Mesendoderm (in vitro differentiated cells): Measurements from ENCODE around the gene ECHDC1.

ENCODE experiments used
- DNase-seq: peaks from one replicate; pipeline ENCODE4 v3.0.0; 2013
- H2AK5ac ChIP-seq: 2 replicates; pipeline ENCODE4 v1.6.1; 2013; ENCODE audit warnings: low read length, inconsistent platforms
- H2BK120ac ChIP-seq: 2 replicates; pipeline ENCODE4 v1.6.1; 2013; ENCODE audit warnings: low read depth, mild to moderate bottlenecking, low read length, moderate library complexity, mixed read lengths
- H2BK15ac ChIP-seq: replicated peaks from 2 replicates; pipeline ENCODE4 v1.6.1; 2013; ENCODE audit warnings: low read depth, mild to moderate bottlenecking, moderate library complexity
- H2BK5ac ChIP-seq: 2 replicates; pipeline ENCODE4 v1.6.1; 2013; ENCODE audit warnings: low read length, inconsistent platforms
- H3K18ac ChIP-seq: 2 replicates; pipeline ENCODE4 v1.6.1; 2013; ENCODE audit warnings: mild to moderate bottlenecking, low read length, mixed read lengths
- H3K23ac ChIP-seq: one replicate; pipeline ENCODE4 v1.6.1; 2013; ENCODE audit warnings: low read length
- H3K27ac ChIP-seq: 2 replicates; pipeline ENCODE4 v1.5.1; 2013; ENCODE audit warnings: low read depth, mild to moderate bottlenecking, inconsistent platforms, low read length, moderate library complexity
- H3K27me3 ChIP-seq: 2 replicates; pipeline ENCODE4 v1.6.1; 2013; ENCODE audit warnings: low read length, control low read depth, mild to moderate bottlenecking, inconsistent platforms; ENCODE audit not compliant: insufficient read depth, poor library complexity
- H3K36me3 ChIP-seq: 2 replicates; pipeline ENCODE4 v1.6.1; 2013; ENCODE audit warnings: low read length, inconsistent platforms; ENCODE audit not compliant: control insufficient read depth, insufficient read depth
- H3K4ac ChIP-seq: one replicate; pipeline ENCODE4 v1.6.1; 2013; ENCODE audit warnings: low read depth, mild to moderate bottlenecking, low read length, moderate library complexity
- H3K4me1 ChIP-seq: 2 replicates; pipeline ENCODE4 v1.6.1; 2013; ENCODE audit warnings: low read depth, low read length, inconsistent platforms; ENCODE audit not compliant: control insufficient read depth
- H3K4me2 ChIP-seq: 2 replicates; pipeline ENCODE4 v1.6.1; 2013; ENCODE audit warnings: low read length
- H3K4me3 ChIP-seq: 2 replicates; pipeline ENCODE4 v1.5.1; 2013; ENCODE audit warnings: mild to moderate bottlenecking, low read length
- H3K56ac ChIP-seq: one replicate; pipeline ENCODE4 v1.6.1; 2013; ENCODE audit warnings: low read length
- H3K79me1 ChIP-seq: 2 replicates; pipeline ENCODE4 v1.6.1; 2013; ENCODE audit warnings: low read length, inconsistent platforms
- H3K79me2 ChIP-seq: 2 replicates; pipeline ENCODE4 v1.6.1; 2013; ENCODE audit warnings: mild to moderate bottlenecking, low read length; ENCODE audit not compliant: control insufficient read depth, insufficient read depth
- H3K9ac ChIP-seq: 2 replicates; pipeline ENCODE4 v1.6.1; 2013; ENCODE audit warnings: low read length, inconsistent platforms
- H4K5ac ChIP-seq: one replicate; pipeline ENCODE4 v1.6.1; 2013; ENCODE audit warnings: low read length
- H4K8ac ChIP-seq: one replicate; pipeline ENCODE4 v1.6.1; 2013; ENCODE audit warnings: low read depth, mild to moderate bottlenecking, control low read depth, low read length, moderate library complexity
- WGBS: extraction: QIAGEN DNeasy Blood & Tissue Kit; methylation state at CpG from one replicate; pipeline ENCODE4 v1.1.7; 2013; ENCODE audit warnings: low lambda C conversion rate, missing lambda C conversion rate; ENCODE audit not compliant: insufficient coverage; ENCODE audit errors: extremely low coverage; 5-methylcytosine and 5-hydroxymethylcytosine counted together

Gene ECHDC1

DNA sequence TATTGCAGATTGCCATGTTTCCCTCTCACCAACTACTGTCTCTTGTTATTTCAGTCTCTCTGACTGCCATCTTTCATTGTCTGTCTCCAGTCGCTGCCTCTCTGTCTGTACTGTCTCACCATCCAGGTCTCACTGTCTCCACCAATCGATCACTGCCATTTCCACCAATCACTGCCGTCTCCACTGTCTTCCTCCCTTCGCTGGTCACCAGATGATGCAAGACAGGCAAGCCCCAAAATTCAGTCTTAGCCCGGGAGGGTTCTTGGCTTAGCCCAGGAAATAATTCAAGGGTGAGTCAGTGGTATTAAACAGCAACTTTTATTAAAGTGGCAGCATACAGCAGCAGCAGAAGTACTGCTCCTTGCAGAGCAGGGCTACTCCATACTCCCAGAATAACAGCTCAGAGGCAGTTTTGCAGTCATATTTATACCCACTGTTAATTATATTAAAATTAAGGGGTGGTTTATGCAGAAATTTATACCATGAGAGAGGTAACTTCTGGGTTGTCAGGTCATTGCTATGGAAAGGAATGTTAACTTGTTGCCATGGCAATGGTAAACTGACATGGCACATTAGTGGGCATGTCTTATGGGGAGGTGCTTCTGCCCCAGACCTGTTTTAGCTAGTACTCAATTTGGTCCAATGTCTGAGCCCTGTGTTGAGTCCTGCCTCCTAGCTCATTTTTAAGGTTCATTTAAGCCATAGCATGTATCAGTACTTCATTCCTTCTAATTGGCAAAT, 23.0 kb upstream of the ECHDC1 start:
- Histone ChIP-seq H2BK120ac (no peak overlapping the region), H3K56ac (no peak overlapping the region), H3K4me3 (no peak overlapping the region), H3K23ac (no peak overlapping the region), H3K4ac (no peak overlapping the region), H2AK5ac (no peak overlapping the region), H2BK5ac (no peak overlapping the region), H2BK15ac (no peak overlapping the region), H3K79me2 (no peaks in the 10 kb centered on the region), H3K79me1 (no peaks in the 10 kb centered on the region), H3K9ac (no peak overlapping the region), H3K4me1 (no peaks in the 10 kb centered on the region), H3K36me3 (no peaks in the 10 kb centered on the region), H3K18ac (no peak overlapping the region), H3K27me3 (no peaks in the 10 kb centered on the region), H4K5ac (no peak overlapping the region), H4K8ac (no peak overlapping the region), H3K4me2 (no peak overlapping the region), H3K27ac (no peak overlapping the region)
- peak; percentile 87 for DNase-seq
- WGBS: no CpG with 5 or more reads among the region's 5 CpGs

GRCh38 chr6:127365874-127366273, 22.5 kb upstream of the ECHDC1 start:
- Histone ChIP-seq H3K36me3 (no peaks in the 10 kb centered on the region), H3K9ac (no peak overlapping the region), H2AK5ac (no peak overlapping the region), H3K56ac (no peak overlapping the region), H4K5ac (no peak overlapping the region), H2BK5ac (no peak overlapping the region), H3K27ac (no peak overlapping the region), H2BK120ac (no peak overlapping the region), H3K4me1 (no peaks in the 10 kb centered on the region), H4K8ac (no peak overlapping the region), H3K18ac (no peak overlapping the region), H3K27me3 (no peaks in the 10 kb centered on the region), H3K4me2 (no peak overlapping the region), H3K79me1 (no peaks in the 10 kb centered on the region), H3K79me2 (no peaks in the 10 kb centered on the region), H3K4me3 (no peak overlapping the region), H3K23ac (no peak overlapping the region), H3K4ac (no peak overlapping the region), H2BK15ac (no peak overlapping the region)
- WGBS: no CpG with 5 or more reads among the region's 5 CpGs
- no peak for DNase-seq

GRCh38 chr6:127352524-127352923, 9.1 kb upstream of the ECHDC1 start:
- no peak overlapping the region for H4K5ac ChIP-seq
- no CpG with 5 or more reads among the region's 2 CpGs for WGBS
- DNase-seq: no peak
- H3K4me3 ChIP-seq: no peak overlapping the region
- no peaks in the 10 kb centered on the region for H3K36me3 ChIP-seq
- peaks cover 4% of the 10 kb centered on the region for H3K79me1 ChIP-seq
- H3K27ac ChIP-seq: no peak overlapping the region
- no peaks in the 10 kb centered on the region for H3K27me3 ChIP-seq
- no peak overlapping the region for H3K56ac ChIP-seq
- H3K4me2 ChIP-seq: no peak overlapping the region
- no peak overlapping the region for H2BK120ac ChIP-seq
- no peak overlapping the region for H3K9ac ChIP-seq
- no peak overlapping the region for H2BK15ac ChIP-seq
- no peak overlapping the region for H3K18ac ChIP-seq
- H4K8ac ChIP-seq: no peak overlapping the region
- H3K4ac ChIP-seq: no peak overlapping the region
- no peak overlapping the region for H2AK5ac ChIP-seq
- H3K23ac ChIP-seq: no peak overlapping the region
- no peaks in the 10 kb centered on the region for H3K4me1 ChIP-seq
- no peak overlapping the region for H2BK5ac ChIP-seq
- no peaks in the 10 kb centered on the region for H3K79me2 ChIP-seq

GRCh38 chr6:127349980-127350379, 6.6 kb upstream of the ECHDC1 start:
- no peak overlapping the region for H4K5ac ChIP-seq
- H3K4me3 ChIP-seq: no peak overlapping the region
- no peak overlapping the region for H3K4ac ChIP-seq
- no peak for DNase-seq
- H2BK15ac ChIP-seq: no peak overlapping the region
- H3K79me2 ChIP-seq: peaks cover 2% of the 10 kb centered on the region
- H3K79me1 ChIP-seq: peaks cover 5% of the 10 kb centered on the region
- no peaks in the 10 kb centered on the region for H3K36me3 ChIP-seq
- no peak overlapping the region for H3K18ac ChIP-seq
- no peak overlapping the region for H3K4me2 ChIP-seq
- H2AK5ac ChIP-seq: no peak overlapping the region
- no peak overlapping the region for H4K8ac ChIP-seq
- no peak overlapping the region for H3K23ac ChIP-seq
- H3K27ac ChIP-seq: no peak overlapping the region
- no peaks in the 10 kb centered on the region for H3K4me1 ChIP-seq
- no peak overlapping the region for H3K9ac ChIP-seq
- H2BK120ac ChIP-seq: no peak overlapping the region
- WGBS: no CpG with 5 or more reads among the region's 2 CpGs
- H3K27me3 ChIP-seq: no peaks in the 10 kb centered on the region
- H3K56ac ChIP-seq: no peak overlapping the region
- no peak overlapping the region for H2BK5ac ChIP-seq

- Histone ChIP-seq H3K27ac (no peak overlapping the region), H4K8ac (no peak overlapping the region), H3K4me3 (no peak overlapping the region), H3K18ac (no peak overlapping the region), H3K23ac (no peak overlapping the region), H2BK5ac (no peak overlapping the region), H3K56ac (no peak overlapping the region), H3K79me1 (peaks cover 5% of the 10 kb centered on the region), H4K5ac (no peak overlapping the region), H3K27me3 (no peaks in the 10 kb centered on the region), H2AK5ac (no peak overlapping the region), H3K9ac (no peak overlapping the region), H2BK120ac (no peak overlapping the region), H3K79me2 (peaks cover 8% of the 10 kb centered on the region), H3K4me2 (no peak overlapping the region), H3K4me1 (no peaks in the 10 kb centered on the region), H3K36me3 (no peaks in the 10 kb centered on the region), H2BK15ac (no peak overlapping the region), H3K4ac (no peak overlapping the region)
- no CpG with 5 or more reads among the region's 10 CpGs for WGBS
- no peak for DNase-seq
Measured at GRCh38 chr6:127348028-127348661, 4.7 kb upstream of the ECHDC1 start.
